WTC11 (cell line): Measurements from ENCODE around the gene HSPBAP1. TPM values are rescaled to one million over a fixed set of nuclear protein-coding genes. Genes with fewer than 3 reads are reported as not detected.
"Not testable (repeated sequence)": the region's sequence is repeated elsewhere in the genome, so short reads cannot be mapped to it uniquely, and the experiment has no call there.

Experiments
- ATAC-seq: fragments of 200-7000 bp; cut with Tn5 transposase; 2 replicates; pipeline ENCODE4 v1.10.0; 2021; ENCODE audit warnings: mild to moderate bottlenecking, moderate library complexity
- CTCF ChIA-PET: fragments of 300-600 bp; sonication (Branson Sonifier 250); formaldehyde crosslinking; loops from one replicate; lab custom pipeline; 2021; ENCODE audit warnings: antibody characterized with exemption; lab: Charles Lee
- POLR2A ChIA-PET: fragments of 350-600 bp; sonication (Branson Sonifier 250); formaldehyde crosslinking; loops from one replicate; lab custom pipeline; 2021; ENCODE audit warnings: antibody characterized with exemption; lab: Charles Lee
- DNase-seq: peaks from one replicate; pipeline ENCODE4 v3.0.0; 2021; ENCODE audit warnings: low spot score
- H3K27ac Mint-ChIP-seq: 2 replicates; pipeline ENCODE4 v1.8.0; 2021; ENCODE audit warnings: mixed read lengths
- H3K27me3 Mint-ChIP-seq: 2 replicates; pipeline ENCODE4 v1.8.0; 2021; ENCODE audit warnings: low read depth, mild to moderate bottlenecking, moderate library complexity, mixed read lengths
- H3K36me3 Mint-ChIP-seq: 2 replicates; pipeline ENCODE4 v1.8.0; 2021; ENCODE audit warnings: mixed read lengths
- H3K4me1 Mint-ChIP-seq: 2 replicates; pipeline ENCODE4 v1.8.0; 2022; ENCODE audit warnings: mixed read lengths
- H3K4me3 Mint-ChIP-seq: 2 replicates; pipeline ENCODE4 v1.8.0; 2021; ENCODE audit warnings: mild to moderate bottlenecking, moderate library complexity, mixed read lengths
- H3K9me3 Mint-ChIP-seq: 2 replicates; pipeline ENCODE4 v1.8.0; 2021; ENCODE audit warnings: mixed read lengths
- ATF6 ChIP-seq: sonication (generic); formaldehyde crosslinking; IDR thresholded peaks from 2 replicates; pipeline ENCODE4 v1.8.1; 2023; ENCODE audit warnings: mild to moderate bottlenecking, missing genetic modification reagents
- FOXJ3 ChIP-seq: sonication (generic); formaldehyde crosslinking; IDR thresholded peaks from 2 replicates; pipeline ENCODE4 v1.9.0; 2021; ENCODE audit warnings: missing genetic modification reagents, mild to moderate bottlenecking, borderline replicate concordance
- HMGA2 ChIP-seq: fragments of 250-450 bp; sonication (Bioruptor Pico); IDR thresholded peaks from 2 replicates; pipeline ENCODE4 v1.4.0; 2021; ENCODE audit warnings: mild to moderate bottlenecking, moderate library complexity
- NFATC4 ChIP-seq: fragments of 250-450 bp; sonication (Bioruptor Pico); IDR thresholded peaks from 2 replicates; pipeline ENCODE4 v1.9.0; 2021; ENCODE audit warnings: mild to moderate bottlenecking
- NR2C2 ChIP-seq: sonication (generic); formaldehyde crosslinking; IDR thresholded peaks from 2 replicates; pipeline ENCODE4 v1.8.0; 2022; ENCODE audit warnings: mild to moderate bottlenecking, missing genetic modification reagents
- PREB ChIP-seq: sonication (generic); formaldehyde crosslinking; IDR thresholded peaks from 2 replicates; pipeline ENCODE4 v1.8.1; 2022; ENCODE audit warnings: mild to moderate bottlenecking, missing genetic modification reagents, moderate library complexity, borderline replicate concordance
- SOX15 ChIP-seq: fragments of 250-450 bp; sonication (Bioruptor Pico); IDR thresholded peaks from 2 replicates; pipeline ENCODE4 v1.9.0; 2021; ENCODE audit warnings: mild to moderate bottlenecking
- SP1 ChIP-seq: sonication (generic); formaldehyde crosslinking; conservative IDR thresholded peaks from 2 replicates; pipeline ENCODE4 v1.8.1; 2022; ENCODE audit warnings: missing genetic modification reagents
- TCF7 ChIP-seq: sonication (generic); formaldehyde crosslinking; IDR thresholded peaks from 2 replicates; pipeline ENCODE4 v1.8.0; 2022; ENCODE audit warnings: mild to moderate bottlenecking, low read depth, missing genetic modification reagents, moderate library complexity
- ZNF416 ChIP-seq: fragments of 250-450 bp; sonication (Bioruptor Pico); IDR thresholded peaks from 2 replicates; pipeline ENCODE4 v1.9.0; 2021; ENCODE audit warnings: mild to moderate bottlenecking, inconsistent platforms
- ZNF423 ChIP-seq: fragments of 250-450 bp; sonication (Bioruptor Pico); IDR thresholded peaks from 2 replicates; pipeline ENCODE4 v2.1.2; 2022; ENCODE audit warnings: mild to moderate bottlenecking, moderate library complexity
- total RNA-seq: library from RNA; stranded (reverse); gene quantifications from 3 replicates; pipeline ENCODE4 v1.2.3, GENCODE V29; 2021
- TF ChIP-seq, protein P1 (sequence below): fragments of 250-450 bp; sonication (Bioruptor Pico); conservative IDR thresholded peaks from 2 replicates; pipeline ENCODE4 v1.9.0; 2021; ENCODE audit warnings: mild to moderate bottlenecking
- TF ChIP-seq, protein P2 (sequence below): sonication (generic); formaldehyde crosslinking; IDR thresholded peaks from 2 replicates; pipeline ENCODE4 v1.8.1; 2023; ENCODE audit warnings: mild to moderate bottlenecking, missing genetic modification reagents
- TF ChIP-seq, protein P3 (sequence below): fragments of 200-600 bp; IDR thresholded peaks from 2 replicates; pipeline ENCODE4 v1.8.0; 2022; ENCODE audit warnings: antibody characterized with exemption
- TF ChIP-seq, protein P4 (sequence below): sonication (generic); formaldehyde crosslinking; IDR thresholded peaks from 2 replicates; pipeline ENCODE4 v1.8.0; 2022; ENCODE audit warnings: missing genetic modification reagents
- TF ChIP-seq, protein P5 (sequence below): sonication (generic); formaldehyde crosslinking; IDR thresholded peaks from 2 replicates; pipeline ENCODE4 v1.8.0; 2022; ENCODE audit warnings: mild to moderate bottlenecking, missing genetic modification reagents

Gene HSPBAP1
- total RNA-seq, 1 experiment from 2014 or later = 9.1 TPM

- TF ChIP-seq HMGA2 = 0 out of 2 replicates have a peak, but pooled peaks have one; percentile 20
- DNase-seq, ATAC-seq, H3K4me3 Mint-ChIP-seq, H3K9me3 Mint-ChIP-seq, H3K4me1 Mint-ChIP-seq, H3K27me3 Mint-ChIP-seq, POLR2A ChIA-PET, H3K36me3 Mint-ChIP-seq, H3K27ac Mint-ChIP-seq: not testable (repeated sequence)
- CTCF ChIA-PET = interaction anchor here (0.9 kb wide), 1 partner anchor 44 kb away, joined by 3 read pairs; no protein-coding TSS in a partner anchor
These were observed 82.9 kb downstream of the HSPBAP1 start for GRCh38 chr3:122710616-122711251.

GRCh38 chr3:122705379-122705778 lies 88.3 kb downstream of the HSPBAP1 start:
- no peak for ATAC-seq
- CTCF ChIA-PET = interaction anchor here (1.1 kb wide), 1 partner anchor 313 kb away, joined by 3 read pairs; no protein-coding TSS in a partner anchor

More at GRCh38 chr3:122705379-122705778, 88.3 kb downstream of the HSPBAP1 start:
- POLR2A ChIA-PET = no interaction called here
- no peak overlapping the region for H3K27ac Mint-ChIP-seq
- H3K9me3 Mint-ChIP-seq = no peaks in the 10 kb centered on the region
- TF ChIP-seq ZNF423 (CRISPR knock-in tag) (no peak), SOX15 (CRISPR knock-in tag) (no peak), NR2C2 (CRISPR knock-in tag) (no peak), TCF7 (CRISPR knock-in tag) (no peak), NFATC4 (no peak), FOXJ3 (CRISPR knock-in tag) (no peak), SP1 (CRISPR knock-in tag) (no peak), ZNF416 (no peak), ATF6 (CRISPR knock-in tag) (no peak), PREB (no peak)
- TF ChIP-seq, protein P1, sequence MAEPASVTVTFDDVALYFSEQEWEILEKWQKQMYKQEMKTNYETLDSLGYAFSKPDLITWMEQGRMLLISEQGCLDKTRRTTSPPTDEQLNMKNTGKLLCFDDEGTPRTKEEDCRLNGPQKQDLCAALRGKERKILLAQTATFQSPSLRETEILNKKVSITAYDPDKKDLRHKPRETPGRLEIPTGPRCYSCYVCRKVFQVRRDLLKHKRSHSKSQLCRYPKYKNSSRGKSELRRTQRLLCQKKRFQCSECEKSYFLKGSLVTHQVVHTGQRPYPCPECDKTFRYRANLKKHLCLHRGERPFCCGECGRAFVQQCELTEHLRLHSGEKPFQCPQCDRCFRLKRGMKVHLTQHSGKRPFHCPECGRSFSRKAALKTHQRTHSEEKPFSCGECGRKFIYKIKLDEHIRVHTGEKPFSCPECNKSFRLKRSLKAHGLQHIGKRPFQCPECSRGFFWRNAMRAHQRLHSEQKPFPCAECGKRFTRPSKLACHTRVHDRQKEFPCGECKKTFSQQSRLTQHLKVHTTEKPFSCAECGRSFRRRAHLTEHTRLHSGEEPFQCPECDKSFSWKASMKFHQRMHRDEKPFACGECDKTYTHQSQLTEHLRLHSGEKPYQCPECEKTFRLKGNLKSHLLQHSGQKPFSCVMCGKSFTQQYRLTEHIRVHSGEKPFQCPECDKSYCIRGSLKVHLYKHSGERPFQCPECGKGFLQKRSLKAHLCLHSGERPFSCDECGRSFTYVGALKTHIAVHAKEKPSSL = no peak
- TF ChIP-seq, protein P2, sequence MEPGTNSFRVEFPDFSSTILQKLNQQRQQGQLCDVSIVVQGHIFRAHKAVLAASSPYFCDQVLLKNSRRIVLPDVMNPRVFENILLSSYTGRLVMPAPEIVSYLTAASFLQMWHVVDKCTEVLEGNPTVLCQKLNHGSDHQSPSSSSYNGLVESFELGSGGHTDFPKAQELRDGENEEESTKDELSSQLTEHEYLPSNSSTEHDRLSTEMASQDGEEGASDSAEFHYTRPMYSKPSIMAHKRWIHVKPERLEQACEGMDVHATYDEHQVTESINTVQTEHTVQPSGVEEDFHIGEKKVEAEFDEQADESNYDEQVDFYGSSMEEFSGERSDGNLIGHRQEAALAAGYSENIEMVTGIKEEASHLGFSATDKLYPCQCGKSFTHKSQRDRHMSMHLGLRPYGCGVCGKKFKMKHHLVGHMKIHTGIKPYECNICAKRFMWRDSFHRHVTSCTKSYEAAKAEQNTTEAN (CRISPR knock-in tag) = no peak
- TF ChIP-seq, protein P3, sequence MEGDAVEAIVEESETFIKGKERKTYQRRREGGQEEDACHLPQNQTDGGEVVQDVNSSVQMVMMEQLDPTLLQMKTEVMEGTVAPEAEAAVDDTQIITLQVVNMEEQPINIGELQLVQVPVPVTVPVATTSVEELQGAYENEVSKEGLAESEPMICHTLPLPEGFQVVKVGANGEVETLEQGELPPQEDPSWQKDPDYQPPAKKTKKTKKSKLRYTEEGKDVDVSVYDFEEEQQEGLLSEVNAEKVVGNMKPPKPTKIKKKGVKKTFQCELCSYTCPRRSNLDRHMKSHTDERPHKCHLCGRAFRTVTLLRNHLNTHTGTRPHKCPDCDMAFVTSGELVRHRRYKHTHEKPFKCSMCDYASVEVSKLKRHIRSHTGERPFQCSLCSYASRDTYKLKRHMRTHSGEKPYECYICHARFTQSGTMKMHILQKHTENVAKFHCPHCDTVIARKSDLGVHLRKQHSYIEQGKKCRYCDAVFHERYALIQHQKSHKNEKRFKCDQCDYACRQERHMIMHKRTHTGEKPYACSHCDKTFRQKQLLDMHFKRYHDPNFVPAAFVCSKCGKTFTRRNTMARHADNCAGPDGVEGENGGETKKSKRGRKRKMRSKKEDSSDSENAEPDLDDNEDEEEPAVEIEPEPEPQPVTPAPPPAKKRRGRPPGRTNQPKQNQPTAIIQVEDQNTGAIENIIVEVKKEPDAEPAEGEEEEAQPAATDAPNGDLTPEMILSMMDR = no peak
- TF ChIP-seq, protein P4, sequence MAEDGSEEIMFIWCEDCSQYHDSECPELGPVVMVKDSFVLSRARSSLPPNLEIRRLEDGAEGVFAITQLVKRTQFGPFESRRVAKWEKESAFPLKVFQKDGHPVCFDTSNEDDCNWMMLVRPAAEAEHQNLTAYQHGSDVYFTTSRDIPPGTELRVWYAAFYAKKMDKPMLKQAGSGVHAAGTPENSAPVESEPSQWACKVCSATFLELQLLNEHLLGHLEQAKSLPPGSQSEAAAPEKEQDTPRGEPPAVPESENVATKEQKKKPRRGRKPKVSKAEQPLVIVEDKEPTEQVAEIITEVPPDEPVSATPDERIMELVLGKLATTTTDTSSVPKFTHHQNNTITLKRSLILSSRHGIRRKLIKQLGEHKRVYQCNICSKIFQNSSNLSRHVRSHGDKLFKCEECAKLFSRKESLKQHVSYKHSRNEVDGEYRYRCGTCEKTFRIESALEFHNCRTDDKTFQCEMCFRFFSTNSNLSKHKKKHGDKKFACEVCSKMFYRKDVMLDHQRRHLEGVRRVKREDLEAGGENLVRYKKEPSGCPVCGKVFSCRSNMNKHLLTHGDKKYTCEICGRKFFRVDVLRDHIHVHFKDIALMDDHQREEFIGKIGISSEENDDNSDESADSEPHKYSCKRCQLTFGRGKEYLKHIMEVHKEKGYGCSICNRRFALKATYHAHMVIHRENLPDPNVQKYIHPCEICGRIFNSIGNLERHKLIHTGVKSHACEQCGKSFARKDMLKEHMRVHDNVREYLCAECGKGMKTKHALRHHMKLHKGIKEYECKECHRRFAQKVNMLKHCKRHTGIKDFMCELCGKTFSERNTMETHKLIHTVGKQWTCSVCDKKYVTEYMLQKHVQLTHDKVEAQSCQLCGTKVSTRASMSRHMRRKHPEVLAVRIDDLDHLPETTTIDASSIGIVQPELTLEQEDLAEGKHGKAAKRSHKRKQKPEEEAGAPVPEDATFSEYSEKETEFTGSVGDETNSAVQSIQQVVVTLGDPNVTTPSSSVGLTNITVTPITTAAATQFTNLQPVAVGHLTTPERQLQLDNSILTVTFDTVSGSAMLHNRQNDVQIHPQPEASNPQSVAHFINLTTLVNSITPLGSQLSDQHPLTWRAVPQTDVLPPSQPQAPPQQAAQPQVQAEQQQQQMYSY (CRISPR knock-in tag) = no peak
- TF ChIP-seq, protein P5, sequence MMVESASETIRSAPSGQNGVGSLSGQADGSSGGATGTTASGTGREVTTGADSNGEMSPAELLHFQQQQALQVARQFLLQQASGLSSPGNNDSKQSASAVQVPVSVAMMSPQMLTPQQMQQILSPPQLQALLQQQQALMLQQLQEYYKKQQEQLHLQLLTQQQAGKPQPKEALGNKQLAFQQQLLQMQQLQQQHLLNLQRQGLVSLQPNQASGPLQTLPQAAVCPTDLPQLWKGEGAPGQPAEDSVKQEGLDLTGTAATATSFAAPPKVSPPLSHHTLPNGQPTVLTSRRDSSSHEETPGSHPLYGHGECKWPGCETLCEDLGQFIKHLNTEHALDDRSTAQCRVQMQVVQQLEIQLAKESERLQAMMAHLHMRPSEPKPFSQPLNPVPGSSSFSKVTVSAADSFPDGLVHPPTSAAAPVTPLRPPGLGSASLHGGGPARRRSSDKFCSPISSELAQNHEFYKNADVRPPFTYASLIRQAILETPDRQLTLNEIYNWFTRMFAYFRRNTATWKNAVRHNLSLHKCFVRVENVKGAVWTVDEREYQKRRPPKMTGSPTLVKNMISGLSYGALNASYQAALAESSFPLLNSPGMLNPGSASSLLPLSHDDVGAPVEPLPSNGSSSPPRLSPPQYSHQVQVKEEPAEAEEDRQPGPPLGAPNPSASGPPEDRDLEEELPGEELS (CRISPR knock-in tag) = no peak
- H3K36me3 Mint-ChIP-seq = peaks cover 4% of the 10 kb centered on the region
- no peaks in the 10 kb centered on the region for H3K27me3 Mint-ChIP-seq
- DNase-seq = no peak
- no peak overlapping the region for H3K4me3 Mint-ChIP-seq
- H3K4me1 Mint-ChIP-seq = no peaks in the 10 kb centered on the region
